HFFc6 (cell line): ENCODE results near the gene HEXIM1. TPM values are rescaled to one million over a fixed set of nuclear protein-coding genes. Genes with fewer than 3 reads are reported as not detected.
A peak's percentile ranks its signal among the peaks of the same experiment; 100 is the strongest.

Experiments used
- DNase-seq: peaks from one replicate; pipeline ENCODE4 v3.0.0-alpha.2; 2018
- H3K27ac Mint-ChIP-seq: 2 replicates; pipeline ENCODE4 v1.8.0; 2020; ENCODE audit warnings: mild to moderate bottlenecking, mixed read lengths
- H3K27me3 Mint-ChIP-seq: 2 replicates; pipeline ENCODE4 v1.8.0; 2021; ENCODE audit warnings: mild to moderate bottlenecking, moderate library complexity, mixed read lengths; ENCODE audit not compliant: insufficient read depth
- H3K36me3 Mint-ChIP-seq: 2 replicates; pipeline ENCODE4 v1.8.0; 2021; ENCODE audit warnings: low read depth, mixed read lengths
- H3K4me1 Mint-ChIP-seq: 2 replicates; pipeline ENCODE4 v1.8.0; 2020; ENCODE audit warnings: low read depth, mixed read lengths
- H3K4me3 Mint-ChIP-seq: 2 replicates; pipeline ENCODE4 v1.8.0; 2020; ENCODE audit warnings: mild to moderate bottlenecking, moderate library complexity, mixed read lengths
- H3K9me3 Mint-ChIP-seq: 2 replicates; pipeline ENCODE4 v1.8.0; 2020; ENCODE audit warnings: mild to moderate bottlenecking, mixed read lengths
- total RNA-seq, 6 experiments: library from RNA; stranded (reverse); fragmentation: NEBNext Ultra II Directional; extraction: Animal tissue kit (Norgen Biotek cat#: 25700); gene quantifications; 2 replicates in 1 of 6; 3 replicates in 5 of 6; pipeline ENCODE4 v1.2.3, GENCODE V29; 2021
- TF ChIP-seq, protein P1 (sequence below): fragments of 200-600 bp; sonication (generic); IDR thresholded peaks from 2 replicates; pipeline ENCODE4 v1.5.0; 2021; ENCODE audit warnings: antibody characterized with exemption, mild to moderate bottlenecking

HEXIM1 gene
- total RNA-seq, 6 experiments from 2014 or later: 31.8 to 42.0 (median 34.5) TPM

DNA sequence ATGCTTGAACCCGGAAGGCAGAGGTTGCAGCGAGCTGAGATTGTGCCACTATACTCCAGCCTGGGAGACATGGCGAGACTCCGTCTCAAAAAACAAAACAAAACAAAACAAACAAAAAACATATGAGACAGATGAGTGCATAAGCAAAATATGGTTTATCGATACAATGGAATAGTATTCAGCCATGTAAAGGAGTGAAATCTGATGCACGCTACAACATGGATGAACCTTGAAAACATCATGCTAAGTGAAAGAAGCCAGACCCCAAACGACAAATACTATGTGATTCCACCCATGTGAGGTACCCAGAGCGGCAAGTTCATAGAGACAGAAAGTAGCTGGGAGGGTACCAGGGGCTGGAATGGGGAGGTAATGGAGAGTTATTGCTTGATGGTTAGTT is 22.8 kb upstream of the HEXIM1 start:
- TF ChIP-seq, protein P1, sequence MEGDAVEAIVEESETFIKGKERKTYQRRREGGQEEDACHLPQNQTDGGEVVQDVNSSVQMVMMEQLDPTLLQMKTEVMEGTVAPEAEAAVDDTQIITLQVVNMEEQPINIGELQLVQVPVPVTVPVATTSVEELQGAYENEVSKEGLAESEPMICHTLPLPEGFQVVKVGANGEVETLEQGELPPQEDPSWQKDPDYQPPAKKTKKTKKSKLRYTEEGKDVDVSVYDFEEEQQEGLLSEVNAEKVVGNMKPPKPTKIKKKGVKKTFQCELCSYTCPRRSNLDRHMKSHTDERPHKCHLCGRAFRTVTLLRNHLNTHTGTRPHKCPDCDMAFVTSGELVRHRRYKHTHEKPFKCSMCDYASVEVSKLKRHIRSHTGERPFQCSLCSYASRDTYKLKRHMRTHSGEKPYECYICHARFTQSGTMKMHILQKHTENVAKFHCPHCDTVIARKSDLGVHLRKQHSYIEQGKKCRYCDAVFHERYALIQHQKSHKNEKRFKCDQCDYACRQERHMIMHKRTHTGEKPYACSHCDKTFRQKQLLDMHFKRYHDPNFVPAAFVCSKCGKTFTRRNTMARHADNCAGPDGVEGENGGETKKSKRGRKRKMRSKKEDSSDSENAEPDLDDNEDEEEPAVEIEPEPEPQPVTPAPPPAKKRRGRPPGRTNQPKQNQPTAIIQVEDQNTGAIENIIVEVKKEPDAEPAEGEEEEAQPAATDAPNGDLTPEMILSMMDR: no peak
- Mint-ChIP-seq H3K27ac (no peak overlapping the region), H3K36me3 (peaks cover 4% of the 10 kb centered on the region; the same call in 1 of the 2 replicates), H3K9me3 (no peaks in the 10 kb centered on the region), H3K4me3 (no peak overlapping the region), H3K4me1 (peaks cover 63% of the 10 kb centered on the region), H3K27me3 (no peaks in the 10 kb centered on the region)
- no peak for DNase-seq

DNA sequence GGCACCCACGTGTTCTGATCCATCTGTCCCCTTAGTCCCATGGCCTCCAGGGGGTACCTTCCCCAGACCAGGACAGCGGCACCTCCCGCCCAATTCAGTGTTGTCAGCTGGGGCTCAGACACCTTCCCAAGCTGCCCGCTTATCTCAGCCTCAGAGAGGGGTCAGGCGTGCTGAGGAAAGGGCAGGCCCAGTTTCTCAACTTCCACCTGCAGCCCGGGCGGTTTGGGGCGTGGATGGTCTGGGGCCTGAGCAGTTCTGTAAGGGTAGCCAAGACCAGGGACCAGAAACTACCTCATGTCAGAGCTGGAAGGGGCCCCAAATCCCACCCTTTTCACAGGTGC is 21.1 kb upstream of the HEXIM1 start:
- TF ChIP-seq, protein P1: no peak
- no peak for DNase-seq
- no peak overlapping the region for H3K4me3 Mint-ChIP-seq
- H3K27me3 Mint-ChIP-seq: no peaks in the 10 kb centered on the region
- no peaks in the 10 kb centered on the region for H3K9me3 Mint-ChIP-seq
- peaks cover 74% of the 10 kb centered on the region for H3K4me1 Mint-ChIP-seq
- H3K27ac Mint-ChIP-seq: peak overlapping the region; percentile 76; the same call in 1 of the 2 replicates
- H3K36me3 Mint-ChIP-seq: peaks cover 4% of the 10 kb centered on the region; the same call in 1 of the 2 replicates

DNA sequence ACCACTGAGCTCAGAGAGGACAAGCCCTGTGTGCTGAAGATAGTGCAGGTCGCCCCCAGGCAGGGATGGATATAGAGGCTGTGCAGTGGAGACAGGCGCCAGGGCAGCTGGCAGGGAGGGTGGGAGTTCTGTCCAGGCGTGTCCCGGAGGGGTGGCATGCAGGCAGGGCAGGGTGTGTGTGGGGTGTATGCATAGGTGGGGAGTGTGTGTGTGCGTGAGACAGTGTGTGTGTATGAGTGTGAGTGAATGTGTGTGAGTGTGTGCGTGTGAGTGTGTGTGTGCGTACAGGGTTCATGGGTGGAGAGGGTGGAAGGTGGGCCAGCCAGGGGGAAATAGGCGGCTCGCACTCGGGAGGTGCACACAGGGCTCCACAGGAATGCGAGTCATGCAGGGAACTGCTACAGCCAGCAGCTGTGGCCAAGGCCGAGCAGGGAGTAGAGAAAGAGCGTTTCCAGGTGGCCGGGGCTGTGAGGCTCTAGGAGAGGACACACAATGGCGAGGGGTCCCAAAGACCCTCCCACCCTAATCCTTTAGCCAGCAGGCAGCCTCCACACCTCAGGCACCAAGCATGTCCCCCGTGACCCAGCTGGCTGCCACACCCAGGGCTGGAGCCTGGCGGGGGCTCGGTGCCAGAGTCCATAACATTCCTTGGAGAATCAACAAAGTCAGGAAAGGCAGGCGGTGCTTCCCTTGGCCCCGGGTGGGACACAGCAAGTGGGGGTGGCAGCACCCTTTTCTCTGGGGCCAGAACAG is 20.6 kb upstream of the HEXIM1 start:
- H3K4me3 Mint-ChIP-seq: peak overlapping the region; percentile 35
- peak overlapping the region; percentile 76 for H3K27ac Mint-ChIP-seq
- TF ChIP-seq, protein P1: no peak

DNA sequence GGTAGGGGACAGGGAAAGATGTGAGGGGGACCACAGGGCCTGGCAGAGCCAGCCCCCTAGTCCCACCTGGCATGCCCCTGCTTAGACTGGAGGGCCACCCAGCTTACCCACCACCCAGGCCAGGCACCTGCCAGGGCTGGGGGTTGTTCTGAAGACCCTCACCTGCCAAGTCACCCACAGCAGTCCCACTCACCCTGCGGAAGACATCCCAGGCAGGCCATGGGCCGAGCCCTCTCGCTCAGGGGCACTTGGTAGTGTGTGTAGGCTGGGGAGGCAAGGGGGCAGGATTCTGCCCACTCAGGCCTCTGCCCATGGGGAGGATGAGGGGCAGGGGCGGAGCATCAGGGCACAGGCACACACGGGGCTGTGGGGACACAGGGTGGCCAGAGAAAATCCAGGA is 19.9 kb upstream of the HEXIM1 start:
- H3K4me1 Mint-ChIP-seq: peaks cover 63% of the 10 kb centered on the region
- no peaks in the 10 kb centered on the region for H3K27me3 Mint-ChIP-seq
- no peaks in the 10 kb centered on the region for H3K9me3 Mint-ChIP-seq
- peak overlapping the region; percentile 76 for H3K27ac Mint-ChIP-seq
- H3K4me3 Mint-ChIP-seq: peak overlapping the region; percentile 35
- no peak for DNase-seq
- TF ChIP-seq, protein P1: no peak
- H3K36me3 Mint-ChIP-seq: peaks cover 4% of the 10 kb centered on the region; the same call in 1 of the 2 replicates

More for the DNA sequence above, 20.6 kb upstream of the HEXIM1 start:
- Mint-ChIP-seq H3K9me3 (no peaks in the 10 kb centered on the region), H3K36me3 (peaks cover 4% of the 10 kb centered on the region; the same call in 1 of the 2 replicates), H3K27me3 (no peaks in the 10 kb centered on the region), H3K4me1 (peaks cover 69% of the 10 kb centered on the region)
- DNase-seq: peak; percentile 31

DNA sequence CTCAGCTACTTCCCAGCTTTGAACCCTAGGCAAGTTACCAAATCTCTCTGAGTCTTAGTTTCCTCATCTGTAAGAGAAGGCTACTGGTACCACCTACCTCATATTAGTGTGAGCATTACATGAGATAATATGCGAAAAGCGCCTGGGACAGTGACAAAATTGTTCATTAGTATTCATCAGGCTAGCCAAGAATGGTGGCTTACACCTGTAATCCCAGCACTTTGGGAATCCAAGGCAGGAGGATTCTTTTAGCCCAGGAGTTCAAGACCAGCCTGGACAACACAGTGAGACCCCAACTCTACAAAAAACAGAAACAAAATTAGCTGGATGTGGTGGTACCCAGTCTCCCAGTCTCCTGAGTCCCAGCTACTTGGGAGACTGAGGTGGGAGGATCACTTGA is 19.3 kb upstream of the HEXIM1 start:
- no peak overlapping the region for H3K4me3 Mint-ChIP-seq
- H3K27me3 Mint-ChIP-seq: no peaks in the 10 kb centered on the region
- H3K27ac Mint-ChIP-seq: peak overlapping the region; percentile 76
- H3K4me1 Mint-ChIP-seq: peaks cover 64% of the 10 kb centered on the region
- H3K36me3 Mint-ChIP-seq: peaks cover 4% of the 10 kb centered on the region; the same call in 1 of the 2 replicates
- H3K9me3 Mint-ChIP-seq: no peaks in the 10 kb centered on the region
- no peak for DNase-seq
- TF ChIP-seq, protein P1: no peak
